Chondrocyte (in vitro differentiated cells): ENCODE measurements around the gene HLA-DQA1. TPM values are rescaled to one million over a fixed set of nuclear protein-coding genes. Genes with fewer than 3 reads are reported as not detected.

Experiments
- DNase-seq: peaks from one replicate; pipeline ENCODE4 v3.0.0; 2021; ENCODE audit warnings: mixed read lengths, low spot score
- H3K27ac Mint-ChIP-seq: one replicate; pipeline ENCODE4 v1.8.0; 2021; ENCODE audit warnings: mild to moderate bottlenecking, moderate library complexity, mixed read lengths; ENCODE audit not compliant: unreplicated experiment
- H3K27me3 Mint-ChIP-seq: 2 replicates; pipeline ENCODE4 v1.8.0; 2021; ENCODE audit warnings: low read depth, mixed read lengths
- H3K36me3 Mint-ChIP-seq: 2 replicates; pipeline ENCODE4 v1.8.0; 2021; ENCODE audit warnings: low read depth, mixed read lengths
- H3K4me1 Mint-ChIP-seq: 2 replicates; pipeline ENCODE4 v1.8.0; 2021; ENCODE audit warnings: low read depth, mild to moderate bottlenecking, mixed read lengths
- H3K4me3 Mint-ChIP-seq: one replicate; pipeline ENCODE4 v1.8.0; 2021; ENCODE audit warnings: mild to moderate bottlenecking, moderate library complexity, mixed read lengths; ENCODE audit not compliant: unreplicated experiment
- H3K9me3 Mint-ChIP-seq: 2 replicates; pipeline ENCODE4 v1.8.0; 2021; ENCODE audit warnings: low read depth, mixed read lengths
- total RNA-seq: library from RNA; stranded (reverse); gene quantifications from 3 replicates; pipeline ENCODE4 v1.2.1, GENCODE V29; 2021
- TF ChIP-seq, protein P1 (sequence below): fragments of 200-600 bp; sonication (generic); IDR thresholded peaks from 2 replicates; pipeline ENCODE4 v1.5.0; 2021; ENCODE audit warnings: antibody characterized with exemption, mild to moderate bottlenecking, moderate library complexity

HLA-DQA1 gene
- total RNA-seq, 1 donor from 2014 or later: not detected

- no peak for DNase-seq
- Mint-ChIP-seq H3K27me3 (peaks cover 14% of the 10 kb centered on the region), H3K36me3 (peaks cover 1% of the 10 kb centered on the region), H3K4me1 (no peaks in the 10 kb centered on the region), H3K9me3 (peaks cover 5% of the 10 kb centered on the region), H3K27ac (no peak overlapping the region), H3K4me3 (no peak overlapping the region)
- TF ChIP-seq, protein P1, sequence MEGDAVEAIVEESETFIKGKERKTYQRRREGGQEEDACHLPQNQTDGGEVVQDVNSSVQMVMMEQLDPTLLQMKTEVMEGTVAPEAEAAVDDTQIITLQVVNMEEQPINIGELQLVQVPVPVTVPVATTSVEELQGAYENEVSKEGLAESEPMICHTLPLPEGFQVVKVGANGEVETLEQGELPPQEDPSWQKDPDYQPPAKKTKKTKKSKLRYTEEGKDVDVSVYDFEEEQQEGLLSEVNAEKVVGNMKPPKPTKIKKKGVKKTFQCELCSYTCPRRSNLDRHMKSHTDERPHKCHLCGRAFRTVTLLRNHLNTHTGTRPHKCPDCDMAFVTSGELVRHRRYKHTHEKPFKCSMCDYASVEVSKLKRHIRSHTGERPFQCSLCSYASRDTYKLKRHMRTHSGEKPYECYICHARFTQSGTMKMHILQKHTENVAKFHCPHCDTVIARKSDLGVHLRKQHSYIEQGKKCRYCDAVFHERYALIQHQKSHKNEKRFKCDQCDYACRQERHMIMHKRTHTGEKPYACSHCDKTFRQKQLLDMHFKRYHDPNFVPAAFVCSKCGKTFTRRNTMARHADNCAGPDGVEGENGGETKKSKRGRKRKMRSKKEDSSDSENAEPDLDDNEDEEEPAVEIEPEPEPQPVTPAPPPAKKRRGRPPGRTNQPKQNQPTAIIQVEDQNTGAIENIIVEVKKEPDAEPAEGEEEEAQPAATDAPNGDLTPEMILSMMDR: no peak
These were observed 23.7 kb upstream of the HLA-DQA1 start for GRCh38 chr6:32613475-32613874.

- Mint-ChIP-seq H3K27me3 (peaks cover 14% of the 10 kb centered on the region), H3K27ac (no peak overlapping the region), H3K4me3 (no peak overlapping the region), H3K36me3 (peaks cover 1% of the 10 kb centered on the region), H3K9me3 (peaks cover 5% of the 10 kb centered on the region), H3K4me1 (no peaks in the 10 kb centered on the region)
- TF ChIP-seq, protein P1: no peak
- no peak for DNase-seq
These were observed 22.7 kb upstream of the HLA-DQA1 start for GRCh38 chr6:32614366-32615081.

- H3K9me3 Mint-ChIP-seq: peaks cover 5% of the 10 kb centered on the region
- H3K4me3 Mint-ChIP-seq: no peak overlapping the region
- H3K27me3 Mint-ChIP-seq: peaks cover 14% of the 10 kb centered on the region
- no peak overlapping the region for H3K27ac Mint-ChIP-seq
- H3K36me3 Mint-ChIP-seq: peaks cover 1% of the 10 kb centered on the region
- no peak for DNase-seq
- TF ChIP-seq, protein P1: no peak
- H3K4me1 Mint-ChIP-seq: no peaks in the 10 kb centered on the region
These were observed 21.2 kb upstream of the HLA-DQA1 start for GRCh38 chr6:32615885-32616532.

DNA sequence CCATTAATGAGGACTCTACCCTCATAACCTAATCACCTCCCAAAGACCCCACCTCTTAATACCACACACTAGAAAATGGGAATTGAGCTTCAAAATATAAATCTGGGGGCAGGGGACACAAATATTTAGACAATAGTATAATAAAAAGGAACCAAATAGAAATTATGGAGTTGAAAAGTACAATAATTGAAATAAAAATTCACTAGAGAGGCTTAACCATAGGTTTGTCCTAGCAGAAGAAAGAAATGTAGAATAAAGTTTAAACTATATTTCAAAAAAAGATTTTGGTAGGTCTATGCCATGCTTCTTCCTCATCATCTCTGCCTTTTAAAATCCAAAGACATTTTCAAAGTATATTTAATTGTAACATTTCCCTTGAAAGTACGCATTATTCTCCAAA lies 19.5 kb upstream of the HLA-DQA1 start:
- Mint-ChIP-seq H3K4me3 (no peak overlapping the region), H3K27ac (no peak overlapping the region), H3K36me3 (peaks cover 1% of the 10 kb centered on the region), H3K9me3 (peaks cover 5% of the 10 kb centered on the region), H3K27me3 (peaks cover 9% of the 10 kb centered on the region), H3K4me1 (no peaks in the 10 kb centered on the region)
- TF ChIP-seq, protein P1: no peak
- no peak for DNase-seq

DNA sequence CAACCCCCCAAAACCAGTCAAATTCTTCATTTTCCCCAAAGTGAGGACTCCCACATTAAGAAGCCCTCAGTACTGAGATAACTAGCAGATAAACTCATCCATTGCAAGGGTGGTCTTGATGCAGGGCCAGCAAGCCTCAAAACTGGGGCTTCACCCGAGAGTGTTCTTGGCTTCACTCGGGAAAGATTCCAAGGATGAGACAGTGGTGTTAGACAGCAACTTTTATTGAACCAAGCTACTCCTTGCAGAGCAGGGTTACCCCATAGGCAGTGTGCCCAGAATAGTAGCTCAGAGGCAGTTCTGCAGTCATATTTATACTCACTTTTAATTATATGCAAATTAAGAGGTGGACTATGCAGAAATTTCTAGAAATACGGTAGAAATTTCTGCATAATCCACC lies 15.8 kb upstream of the HLA-DQA1 start:
- Mint-ChIP-seq H3K9me3 (peaks cover 5% of the 10 kb centered on the region), H3K36me3 (peaks cover 1% of the 10 kb centered on the region), H3K4me3 (no peak overlapping the region), H3K4me1 (no peaks in the 10 kb centered on the region), H3K27ac (no peak overlapping the region), H3K27me3 (peaks cover 8% of the 10 kb centered on the region)
- TF ChIP-seq, protein P1: no peak
- no peak for DNase-seq
